ENCODE results near the gene C2orf42. TPM values are rescaled to one million over a fixed set of nuclear protein-coding genes. Genes with fewer than 3 reads are reported as not detected.
"Not testable (repeated sequence)": the region's sequence is repeated elsewhere in the genome, so short reads cannot be mapped to it uniquely, and the experiment has no call there.

The C2orf42 gene
- polyA plus RNA-seq, result 10 to 100 TPM; 12.8 to 36.8 (median 19.7) TPM

GRCh38 chr2:70190418-70191243, at the start of gene C2orf42:
Gene C2orf42, minus strand, starts transcription at chr2:70191019. Its CDS starts 9,034 bp downstream, at chr2:70181985.
- Mint-ChIP-seq H3K27ac (peak within 1 kb of the TSS; percentile 94 to 100 (median 97)), H3K27me3 (ENCODE audit: low read depth in 3 of 3) (peaks cover 2 to 14% (median 8%) of the 10 kb centered on the region in 3 donors), H3K4me1 (peaks cover 19 to 20% of the 10 kb centered on the region in 2 donors), H3K4me3 (peak within 1 kb of the TSS; percentile 88 to 99 (median 93)), H3K9me3 (no peaks in the 10 kb centered on the region), H3K36me3 (no peaks in the 10 kb centered on the region)
- DNase-seq, result peak; percentile 95 to 96 (median 96)

- H3K36me3 Mint-ChIP-seq, result no peaks in the 10 kb centered on the region
- no peaks in the 10 kb centered on the region for H3K9me3 Mint-ChIP-seq
- no peaks in the 10 kb centered on the region for H3K27me3 Mint-ChIP-seq (ENCODE audit: low read depth in 3 of 3)
- no peak overlapping the region for H3K27ac Mint-ChIP-seq
- H3K4me3 Mint-ChIP-seq, result no peak overlapping the region
- DNase-seq, result no peak
- H3K4me1 Mint-ChIP-seq, result peaks cover 30 to 60% of the 10 kb centered on the region in 2 donors
Observed at GRCh38 chr2:70240599-70240998, 49.8 kb upstream of the C2orf42 start.

DNA sequence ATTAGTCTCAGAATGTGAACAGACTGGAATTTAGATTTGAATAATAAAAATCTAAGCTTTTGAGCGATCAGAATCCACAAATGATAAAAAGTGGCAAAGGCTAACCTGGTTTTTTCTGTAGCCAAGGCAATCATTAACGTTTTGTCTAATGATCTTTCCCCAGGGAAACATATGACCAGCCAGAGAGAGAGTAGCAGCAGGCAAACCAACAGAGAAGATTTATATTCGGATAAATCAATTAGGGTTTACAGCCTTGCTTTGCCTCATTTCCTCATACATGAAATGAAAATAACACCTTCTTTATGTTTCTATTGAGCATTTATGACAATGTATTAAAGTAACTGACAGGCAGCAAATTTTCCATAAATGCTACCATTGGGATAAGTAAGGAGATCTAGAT, 43.1 kb upstream of the C2orf42 start:
- Mint-ChIP-seq H3K9me3 (no peaks in the 10 kb centered on the region), H3K36me3 (peaks cover 4 to 24% (median 9%) of the 10 kb centered on the region in 3 donors), H3K27ac (no peak overlapping the region), H3K4me3 (no peak overlapping the region), H3K27me3 (ENCODE audit: low read depth in 3 of 3) (no peaks in the 10 kb centered on the region), H3K4me1 (peaks cover 2 to 5% of the 10 kb centered on the region in 2 donors)
- DNase-seq, result no peak

DNA sequence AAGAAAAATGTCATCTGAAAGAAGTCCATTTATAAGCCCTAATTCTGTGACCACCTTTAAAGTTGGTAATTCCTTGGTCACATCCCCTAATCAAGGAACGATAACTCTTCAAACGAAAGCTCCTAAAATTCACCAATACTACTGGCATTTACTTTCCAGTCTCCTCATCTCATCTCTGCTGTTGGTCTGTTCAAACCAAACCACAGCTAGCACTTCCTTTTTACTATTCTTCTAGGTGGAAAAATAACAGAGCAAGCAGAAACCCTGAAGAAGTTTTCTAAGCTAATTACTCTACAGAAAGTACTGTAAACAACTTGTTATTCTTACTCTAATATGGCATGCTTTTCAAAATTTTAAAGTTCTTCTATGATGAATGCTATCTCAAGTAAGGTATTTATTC, 36.0 kb upstream of the C2orf42 start:
- peaks cover 4 to 19% of the 10 kb centered on the region in 2 donors for H3K4me1 Mint-ChIP-seq
- peak overlapping the region in 5 of 6 donors; percentile 23 to 76 (median 51) for H3K27ac Mint-ChIP-seq
- DNase-seq, result no peak
- H3K4me3 Mint-ChIP-seq, result no peak overlapping the region
- H3K36me3 Mint-ChIP-seq, result peaks cover 13 to 40% (median 23%) of the 10 kb centered on the region in 3 donors
- H3K9me3 Mint-ChIP-seq, result no peaks in the 10 kb centered on the region
- no peaks in the 10 kb centered on the region for H3K27me3 Mint-ChIP-seq (ENCODE audit: low read depth in 3 of 3)

GRCh38 chr2:70223305-70223704, 32.5 kb upstream of the C2orf42 start:
- H3K27ac Mint-ChIP-seq; DNase-seq; H3K27me3 Mint-ChIP-seq (ENCODE audit: low read depth in 3 of 3); H3K4me3 Mint-ChIP-seq; H3K9me3 Mint-ChIP-seq: not testable (repeated sequence)
- H3K4me1 Mint-ChIP-seq, result peaks cover 4 to 19% of the 10 kb centered on the region in 2 donors
- peaks cover 21 to 40% (median 39%) of the 10 kb centered on the region in 3 donors for H3K36me3 Mint-ChIP-seq

DNA sequence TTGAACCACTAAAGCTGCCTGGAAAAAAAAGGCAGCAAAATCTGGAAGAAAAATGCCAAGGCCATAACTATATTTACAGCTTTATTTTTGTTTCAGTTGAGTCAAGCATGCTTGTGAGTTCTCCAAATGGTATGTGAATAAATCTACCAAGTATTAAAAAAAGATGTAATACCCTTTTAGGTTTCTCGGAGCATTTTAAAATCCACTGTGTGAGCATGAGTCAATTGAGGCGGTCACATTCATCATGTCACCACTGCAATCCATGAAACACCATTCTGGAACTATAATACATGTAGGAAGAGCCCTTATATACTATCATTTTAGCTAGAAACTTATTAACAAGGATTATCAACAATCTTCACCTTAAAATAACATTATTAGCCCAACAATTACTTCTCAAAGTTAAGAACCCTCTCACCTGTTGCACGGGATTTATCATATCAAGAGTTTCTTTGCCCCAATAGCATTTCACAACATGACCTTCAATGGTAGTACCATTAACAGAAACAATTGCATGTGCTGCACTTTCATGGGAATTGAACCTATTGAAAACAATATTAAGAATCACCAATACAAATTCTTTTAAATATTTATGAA, 24.2 kb upstream of the C2orf42 start:
- H3K27me3 Mint-ChIP-seq (ENCODE audit: low read depth in 3 of 3), result peaks cover 0 to 2% (median 0%) of the 10 kb centered on the region in 3 donors
- H3K4me1 Mint-ChIP-seq, result no peaks in the 10 kb centered on the region
- H3K9me3 Mint-ChIP-seq, result no peaks in the 10 kb centered on the region
- no peak overlapping the region for H3K27ac Mint-ChIP-seq
- no peak for DNase-seq
- peaks cover 13 to 34% (median 32%) of the 10 kb centered on the region in 3 donors for H3K36me3 Mint-ChIP-seq
- H3K4me3 Mint-ChIP-seq, result no peak overlapping the region

GRCh38 chr2:70214365-70214764, 23.5 kb upstream of the C2orf42 start:
- Mint-ChIP-seq H3K27me3 (ENCODE audit: low read depth in 3 of 3) (peaks cover 0 to 2% (median 0%) of the 10 kb centered on the region in 3 donors), H3K36me3 (peaks cover 13 to 31% (median 30%) of the 10 kb centered on the region in 3 donors), H3K4me1 (no peaks in the 10 kb centered on the region), H3K9me3 (no peaks in the 10 kb centered on the region), H3K4me3 (no peak overlapping the region), H3K27ac (no peak overlapping the region)
- no peak for DNase-seq

DNA sequence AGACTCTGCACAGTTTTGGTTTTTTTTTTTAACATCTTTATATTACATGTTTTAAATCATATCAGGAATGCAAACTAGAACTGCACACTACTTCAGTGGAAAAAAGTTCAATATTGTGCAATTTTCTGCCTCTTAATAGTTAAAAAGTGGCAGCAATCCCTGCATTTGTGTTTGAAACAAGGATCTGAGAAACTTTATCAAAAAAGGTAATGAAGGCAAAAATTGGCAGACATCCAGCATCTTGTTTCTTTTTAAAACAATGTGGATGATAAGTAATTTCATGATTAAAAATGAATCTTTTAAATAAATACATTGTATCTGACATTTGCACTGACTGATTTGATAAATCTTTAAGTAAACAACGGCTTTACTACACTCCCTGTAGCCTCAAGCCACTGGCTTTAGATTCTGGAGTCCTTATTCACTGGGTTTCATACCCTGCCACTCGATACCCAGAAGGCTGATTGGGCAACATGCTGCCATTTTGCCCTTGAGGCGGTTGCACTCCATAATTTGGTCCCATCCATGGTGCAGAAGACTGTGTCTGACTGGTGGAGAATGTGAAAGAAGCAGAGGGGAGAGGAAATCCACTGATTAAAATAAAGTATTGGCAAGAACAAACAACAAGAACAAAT, 21.6 kb upstream of the C2orf42 start:
- Mint-ChIP-seq H3K4me1 (no peaks in the 10 kb centered on the region), H3K27ac (peak overlapping the region in 4 of 6 donors; percentile 9 to 64 (median 52)), H3K4me3 (no peak overlapping the region), H3K9me3 (no peaks in the 10 kb centered on the region), H3K27me3 (ENCODE audit: low read depth in 3 of 3) (peaks cover 0 to 2% (median 0%) of the 10 kb centered on the region in 3 donors), H3K36me3 (peaks cover 5 to 18% (median 17%) of the 10 kb centered on the region in 3 donors)
- no peak for DNase-seq

- Mint-ChIP-seq H3K36me3 (peaks cover 5 to 14% (median 13%) of the 10 kb centered on the region in 3 donors), H3K27ac (peak overlapping the region in 1 of 6 donors; percentile 55), H3K9me3 (no peaks in the 10 kb centered on the region), H3K4me3 (no peak overlapping the region), H3K27me3 (ENCODE audit: low read depth in 3 of 3) (peaks cover 0 to 3% (median 0%) of the 10 kb centered on the region in 3 donors), H3K4me1 (no peaks in the 10 kb centered on the region)
- no peak for DNase-seq
Observed at GRCh38 chr2:70211595-70211994, 20.8 kb upstream of the C2orf42 start.

GRCh38 chr2:70204452-70204851, 13.6 kb upstream of the C2orf42 start:
- H3K4me3 Mint-ChIP-seq, result no peak overlapping the region
- H3K4me1 Mint-ChIP-seq, result no peaks in the 10 kb centered on the region
- peaks cover 0 to 3% (median 0%) of the 10 kb centered on the region in 3 donors for H3K27me3 Mint-ChIP-seq (ENCODE audit: low read depth in 3 of 3)
- no peak for DNase-seq
- H3K36me3 Mint-ChIP-seq, result no peaks in the 10 kb centered on the region
- H3K9me3 Mint-ChIP-seq, result no peaks in the 10 kb centered on the region
- H3K27ac Mint-ChIP-seq, result peak overlapping the region in 1 of 6 donors; percentile 23

DNA sequence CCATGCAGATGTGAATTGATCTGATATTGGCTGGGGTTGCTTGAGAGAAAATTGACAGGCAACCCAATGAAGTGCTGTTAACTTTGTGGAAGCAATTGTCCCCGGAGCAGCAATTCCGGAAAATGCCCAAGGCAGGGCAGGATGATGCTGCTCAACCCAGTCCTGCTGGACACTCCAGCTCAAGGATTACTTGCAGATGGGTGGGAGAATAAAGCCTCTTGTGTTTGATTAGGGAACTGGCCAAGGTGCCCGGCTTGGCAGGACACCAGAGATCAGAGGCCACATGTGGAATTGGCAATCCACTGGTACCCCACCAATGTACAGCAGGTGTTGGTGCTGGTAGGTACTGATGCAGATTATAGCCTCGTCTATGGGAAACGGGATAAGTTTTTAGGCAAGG, 12.3 kb upstream of the C2orf42 start:
- Mint-ChIP-seq H3K9me3 (no peaks in the 10 kb centered on the region), H3K27me3 (ENCODE audit: low read depth in 3 of 3) (peaks cover 0 to 3% (median 0%) of the 10 kb centered on the region in 3 donors), H3K4me1 (no peaks in the 10 kb centered on the region), H3K4me3 (no peak overlapping the region), H3K27ac (no peak overlapping the region), H3K36me3 (peaks cover 0 to 3% (median 0%) of the 10 kb centered on the region in 3 donors)
- DNase-seq, result no peak

GRCh38 chr2:70202236-70202806, 11.5 kb upstream of the C2orf42 start:
- Mint-ChIP-seq H3K4me3 (no peak overlapping the region), H3K27me3 (ENCODE audit: low read depth in 3 of 3) (peaks cover 0 to 5% (median 0%) of the 10 kb centered on the region in 3 donors), H3K9me3 (no peaks in the 10 kb centered on the region), H3K4me1 (no peaks in the 10 kb centered on the region), H3K27ac (no peak overlapping the region), H3K36me3 (peaks cover 0 to 3% (median 0%) of the 10 kb centered on the region in 3 donors)
- DNase-seq, result no peak

- Mint-ChIP-seq H3K4me1 (no peaks in the 10 kb centered on the region), H3K4me3 (no peak overlapping the region), H3K9me3 (no peaks in the 10 kb centered on the region), H3K36me3 (peaks cover 0 to 3% (median 0%) of the 10 kb centered on the region in 3 donors), H3K27ac (no peak overlapping the region), H3K27me3 (ENCODE audit: low read depth in 3 of 3) (peaks cover 0 to 4% (median 0%) of the 10 kb centered on the region in 3 donors)
- no peak for DNase-seq
Observed at GRCh38 chr2:70201831-70202230, 11.0 kb upstream of the C2orf42 start.

All from immature natural killer cell (primary cell).